HG02885 (cell line): ENCODE measurements around the gene LYPD5.
"Not testable (repeated sequence)": the region's sequence is repeated elsewhere in the genome, so short reads cannot be mapped to it uniquely, and the experiment has no call there.

ENCODE experiments used
- ATAC-seq: cut with Tn5 transposase; IDR thresholded peaks from one replicate; pipeline ENCODE4 v1.9.1; 2021; ENCODE audit warnings: mild to moderate bottlenecking; ENCODE audit not compliant: unreplicated experiment, poor library complexity

LYPD5 gene

DNA sequence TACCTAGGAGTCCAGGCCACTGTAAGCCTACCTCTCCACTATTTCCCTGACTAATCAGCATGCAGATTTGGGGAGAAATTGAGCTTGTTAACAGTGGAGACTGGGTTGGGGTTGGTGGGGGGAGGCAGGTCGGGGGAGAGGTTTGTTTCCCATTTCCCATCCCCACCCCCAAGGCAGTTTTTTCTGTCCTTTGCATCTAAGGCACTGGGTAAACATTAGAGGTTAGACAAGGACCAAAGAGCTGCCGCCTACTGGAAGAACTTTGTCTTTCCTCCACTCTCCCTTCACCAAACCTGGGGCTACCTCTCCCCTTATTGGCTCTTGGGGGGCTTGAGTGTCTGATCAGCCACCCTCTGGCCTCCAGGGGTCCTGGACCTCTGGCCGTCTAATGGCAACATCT is 22.4 kb downstream of the LYPD5 start:
- ATAC-seq: no peak

DNA sequence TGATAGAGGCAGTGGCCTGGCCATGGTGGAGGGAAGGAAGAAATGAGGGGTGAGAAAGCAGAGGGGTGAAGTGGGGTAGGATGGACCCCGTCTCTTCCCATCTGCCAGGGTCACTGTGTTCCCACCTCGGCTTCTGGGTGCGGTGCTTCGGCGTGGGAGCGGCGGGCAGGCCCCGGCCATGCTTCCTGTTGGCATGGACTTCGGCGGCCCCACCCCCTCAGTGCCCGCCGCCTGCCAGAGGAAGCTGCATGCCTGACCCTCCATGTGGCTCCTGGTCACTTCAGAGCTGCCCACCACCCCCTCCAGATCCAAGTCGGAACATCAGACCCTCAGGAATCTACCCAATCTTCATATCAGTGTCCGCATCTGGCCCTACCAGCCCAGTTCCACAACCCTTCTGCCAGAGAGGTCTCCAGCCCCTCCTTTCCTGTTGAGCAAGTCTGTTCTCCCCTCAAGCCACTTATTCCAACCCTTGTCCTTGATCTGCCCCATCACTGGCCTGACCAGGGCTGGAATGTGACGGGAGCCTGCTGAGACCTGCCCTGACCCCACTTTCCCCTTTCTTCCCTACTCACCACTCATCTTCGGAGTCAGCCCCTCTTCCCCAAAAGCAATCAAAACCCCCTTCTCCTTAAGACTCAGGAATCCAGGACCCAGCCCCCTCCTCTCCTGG is 23.0 kb downstream of the LYPD5 start:
- ATAC-seq: no peak

DNA sequence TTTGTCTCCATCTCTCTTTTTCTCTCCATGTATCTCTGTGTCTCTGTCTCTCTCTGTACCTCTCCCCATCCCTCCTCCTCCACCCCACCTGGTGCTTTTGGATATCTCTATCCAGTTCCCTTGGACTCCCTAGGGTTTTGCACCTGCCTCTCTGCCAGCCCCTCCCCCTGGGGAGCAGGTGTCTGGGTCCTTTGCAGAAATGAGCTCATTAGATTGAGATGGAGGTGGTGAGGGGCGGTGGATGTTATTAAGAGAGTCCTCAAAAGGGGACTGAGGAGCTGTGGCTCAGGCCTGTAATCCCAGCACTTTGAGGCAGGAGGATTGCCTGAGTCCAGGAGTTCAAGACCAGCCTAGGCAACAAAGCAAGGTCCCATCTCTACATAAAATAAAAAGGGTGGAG is 23.6 kb downstream of the LYPD5 start:
- no peak for ATAC-seq

DNA sequence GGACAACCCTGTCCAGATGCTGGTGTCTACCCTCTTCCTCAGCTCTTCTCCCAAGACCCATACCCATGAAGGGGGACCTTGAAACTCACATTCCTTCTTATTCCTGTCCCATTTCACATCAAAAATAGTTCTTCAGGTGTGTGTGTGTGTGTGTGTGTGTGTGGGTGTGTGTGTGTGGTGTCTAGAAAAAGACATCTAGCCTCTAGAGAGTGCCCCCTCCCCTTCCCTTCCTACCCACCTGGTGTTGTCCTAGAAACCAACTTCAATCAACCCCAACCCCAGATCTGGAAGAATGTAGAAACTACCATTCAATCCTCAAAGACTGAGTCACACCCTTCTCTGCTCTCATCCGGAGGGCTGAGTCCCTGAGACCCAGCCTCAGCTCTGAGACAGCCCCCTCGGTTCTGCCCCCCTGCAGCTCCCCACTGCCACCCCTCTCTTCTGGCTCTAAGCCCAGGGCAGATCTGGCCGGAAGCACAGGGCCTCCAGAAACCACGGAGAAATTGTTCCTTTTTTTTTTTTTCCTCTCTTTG is 25.0 kb downstream of the LYPD5 start:
- ATAC-seq: no peak

DNA sequence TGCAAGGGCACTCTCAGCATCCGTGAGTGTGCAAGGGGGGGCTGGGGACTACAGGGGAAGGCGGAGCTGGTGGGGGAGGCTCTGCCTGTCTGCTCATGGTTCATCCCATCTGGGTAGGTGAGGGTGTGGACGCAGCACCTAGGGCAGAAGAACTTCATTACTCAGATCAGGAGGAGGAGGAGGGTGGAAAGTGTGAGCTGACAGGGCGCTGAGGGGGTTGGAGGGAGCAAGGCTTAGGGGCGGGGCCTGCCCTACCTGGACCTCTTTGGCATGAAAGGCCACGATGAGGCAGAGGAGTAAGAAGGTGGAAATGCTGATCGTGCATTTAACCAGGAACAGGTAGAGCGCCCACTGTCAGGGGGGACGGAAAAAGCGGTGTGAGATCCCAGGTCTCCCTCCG is 26.0 kb downstream of the LYPD5 start:
- ATAC-seq: no peak

DNA sequence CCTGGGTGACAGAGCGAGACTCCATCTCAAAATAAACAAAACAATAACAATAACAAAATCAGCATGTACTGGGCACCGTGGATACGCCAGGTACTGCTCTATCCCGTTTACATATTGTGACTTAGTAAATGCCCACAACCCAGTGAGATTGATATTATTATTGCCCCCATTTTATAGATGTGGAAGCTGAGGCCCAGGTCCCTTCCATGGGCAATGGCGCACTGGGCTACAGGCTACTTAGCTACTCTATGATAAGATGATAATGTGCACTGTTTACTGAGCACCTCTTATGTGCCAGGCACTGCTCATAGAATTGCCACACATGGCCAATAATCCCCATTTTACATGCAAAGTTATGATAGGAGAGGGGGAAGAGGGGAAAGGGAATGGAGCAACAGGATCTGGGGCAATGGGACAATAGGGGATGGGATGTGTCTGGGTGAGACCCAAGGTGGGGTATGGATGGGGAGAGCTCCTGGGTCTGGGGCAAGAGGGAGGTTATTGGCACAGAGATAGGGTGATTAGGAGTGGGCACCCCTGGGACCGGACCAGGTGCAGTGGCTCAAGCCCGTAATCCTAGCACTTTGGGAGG is 26.9 kb downstream of the LYPD5 start:
- no peak for ATAC-seq

DNA sequence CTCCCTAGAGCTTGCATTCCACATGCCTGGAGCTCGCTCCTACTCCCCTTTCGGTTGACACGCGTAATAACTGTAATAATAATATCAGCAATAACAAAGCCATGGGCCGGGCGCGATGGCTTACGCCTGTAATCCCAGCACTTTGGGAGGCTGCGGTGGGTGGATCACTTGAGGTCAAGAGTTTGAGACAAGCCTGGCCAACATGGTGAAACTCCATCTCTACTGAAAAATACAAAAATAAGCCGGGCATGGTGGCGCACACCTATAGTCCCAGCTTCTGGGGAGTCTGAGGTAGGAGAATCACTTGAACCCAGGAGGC is 27.3 kb downstream of the LYPD5 start:
- not testable (repeated sequence) for ATAC-seq

DNA sequence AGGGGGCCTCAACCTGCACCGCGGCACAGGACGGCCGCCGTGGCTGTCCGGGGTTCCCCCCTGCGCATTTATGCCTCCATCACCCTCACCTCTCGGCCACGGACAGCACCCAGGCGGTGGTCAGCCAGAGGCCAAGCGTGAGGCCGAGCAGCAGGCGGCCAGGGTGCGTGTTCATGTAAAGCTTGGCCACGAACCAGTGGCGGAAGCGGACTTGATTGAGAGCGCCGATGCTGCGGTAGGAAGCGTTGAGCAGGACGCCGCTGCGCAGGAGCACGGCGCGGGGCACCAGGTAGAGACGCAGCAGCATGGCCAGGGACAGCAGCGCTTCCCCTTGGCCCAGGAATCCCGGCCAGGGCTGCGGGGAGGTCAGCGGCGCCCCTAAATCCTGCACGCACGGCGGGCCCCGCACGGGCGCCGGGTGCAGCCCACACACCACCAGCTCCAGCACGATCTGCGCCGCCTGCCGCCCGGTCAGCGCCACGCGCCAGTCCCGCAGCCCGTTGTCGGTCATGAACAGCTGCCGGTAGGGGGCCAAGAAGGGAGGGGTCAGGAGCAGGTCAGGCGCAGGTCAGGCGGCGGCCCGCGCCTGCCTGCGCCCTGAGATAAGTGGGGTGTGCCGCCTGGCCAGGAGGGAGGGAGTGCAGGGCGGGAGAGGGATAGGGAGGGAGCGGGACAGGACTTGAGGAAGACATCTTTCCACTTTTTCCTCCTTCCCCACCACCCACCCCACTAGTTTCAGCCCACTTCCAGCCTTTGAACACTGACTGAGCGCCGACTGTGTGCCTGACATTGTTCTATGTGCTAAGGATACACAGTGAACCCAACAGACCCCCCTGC is 27.9 kb downstream of the LYPD5 start:
- no peak for ATAC-seq

DNA sequence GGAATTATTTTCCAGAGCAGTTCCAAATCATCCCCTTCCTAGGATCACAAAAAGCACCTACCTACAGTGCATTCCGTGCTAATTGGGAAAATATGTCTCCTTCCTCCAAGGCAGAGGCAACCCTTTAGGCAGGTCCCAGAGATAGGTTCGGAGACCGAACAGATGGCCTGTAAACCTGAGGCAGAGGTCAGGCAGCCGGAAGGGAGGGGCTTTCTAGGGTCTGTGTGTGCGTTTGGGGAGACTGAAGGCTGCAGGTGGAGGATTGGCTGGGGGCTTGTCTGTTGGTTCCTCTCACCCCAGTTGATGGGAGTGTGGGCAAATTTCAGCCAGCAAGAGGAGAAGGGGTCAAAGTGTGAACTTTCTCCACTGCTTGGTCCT is 28.5 kb downstream of the LYPD5 start:
- ATAC-seq: no peak

DNA sequence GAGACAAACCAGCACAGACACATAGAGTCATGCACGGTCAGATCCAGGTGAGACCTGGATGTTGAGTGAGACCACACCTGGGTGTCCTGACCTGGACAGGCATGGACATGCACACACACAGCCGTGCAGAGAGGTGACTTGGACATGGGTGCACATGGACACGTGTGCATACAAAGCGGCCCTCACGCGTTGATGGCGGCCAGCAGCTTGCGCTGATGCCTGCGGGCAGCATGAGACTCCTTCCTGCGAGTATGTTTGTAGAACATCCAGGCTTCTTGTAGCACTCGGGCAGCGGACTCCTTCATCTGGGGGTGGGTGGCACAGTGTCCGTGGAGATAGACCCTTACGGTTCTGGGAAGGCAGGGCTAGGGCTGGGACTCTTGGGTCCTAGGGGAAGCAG is 33.0 kb downstream of the LYPD5 start:
- ATAC-seq: no peak

DNA sequence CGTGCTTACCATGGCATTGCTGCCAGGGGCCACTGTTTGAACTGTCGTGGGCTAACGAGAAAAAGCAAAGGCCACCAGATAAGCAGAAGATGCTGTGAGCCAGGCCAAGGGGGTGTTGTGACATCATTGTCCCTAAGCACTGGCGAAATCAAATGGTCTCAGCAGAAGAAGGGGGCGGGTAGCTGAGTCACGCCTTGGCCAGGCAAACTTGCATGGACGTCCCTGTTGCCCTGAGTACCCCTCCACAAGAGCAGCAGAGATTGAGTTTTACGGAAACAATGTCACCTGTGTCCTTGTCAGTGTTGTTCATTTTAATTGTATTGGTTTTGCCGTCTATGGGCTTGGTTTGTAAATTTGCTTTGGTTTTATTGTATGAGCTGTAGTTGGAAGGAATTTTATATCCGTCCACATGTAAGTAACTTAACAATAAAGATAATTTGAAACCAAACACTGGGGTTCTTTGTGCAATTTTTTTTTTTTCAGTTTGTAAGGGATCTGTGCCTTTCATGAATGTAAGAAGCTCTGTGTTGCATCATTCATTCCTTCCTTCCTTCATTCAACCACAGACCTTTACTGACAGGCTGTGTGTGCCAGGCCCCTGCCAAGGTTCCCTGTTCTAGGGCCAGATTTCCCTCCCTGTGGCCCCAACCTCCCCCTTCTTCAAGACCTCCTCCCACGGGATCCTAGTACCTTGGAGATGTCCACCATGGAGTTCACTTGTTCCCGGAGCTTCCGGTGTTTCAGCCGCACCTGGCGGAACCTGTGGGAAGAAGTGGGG is 33.8 kb downstream of the LYPD5 start:
- ATAC-seq: no peak

DNA sequence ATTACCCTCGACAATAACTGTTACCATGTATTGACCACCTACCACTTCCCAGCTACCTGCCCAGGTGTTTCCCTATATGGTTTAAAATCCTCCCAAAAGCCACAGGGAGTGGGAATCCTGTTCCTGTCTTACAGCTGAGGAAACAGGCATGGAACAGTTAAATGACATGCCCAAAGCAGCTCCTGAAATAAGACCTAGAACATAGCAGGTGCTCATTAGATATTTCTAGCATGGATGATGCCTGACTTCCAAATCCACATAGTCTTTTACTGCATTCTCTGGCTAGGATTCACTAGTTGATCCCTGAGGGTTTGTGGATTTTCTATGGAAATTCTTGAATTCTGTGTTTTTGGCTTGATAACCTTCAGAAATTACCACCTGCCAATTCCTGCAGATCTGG is 34.4 kb downstream of the LYPD5 start:
- ATAC-seq: no peak

DNA sequence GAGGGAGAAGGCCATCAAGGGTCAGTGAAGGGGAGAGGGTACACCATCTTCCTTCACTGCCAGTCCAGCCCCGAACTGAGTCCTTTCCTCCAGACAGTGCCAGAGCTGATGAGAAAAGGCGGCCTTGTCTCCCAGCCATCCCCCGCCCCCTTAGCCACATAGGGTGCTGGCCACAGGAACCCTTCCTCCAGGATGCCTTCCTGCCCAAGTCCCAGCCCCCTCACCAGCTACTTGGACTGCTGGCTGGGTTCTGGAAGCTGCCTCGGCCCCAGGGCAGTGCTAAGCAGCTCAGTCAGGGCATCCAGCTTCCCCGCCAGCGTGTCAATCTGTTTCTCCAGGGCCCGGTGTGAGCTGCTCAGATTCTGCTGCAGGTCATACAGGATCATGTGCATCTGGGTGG is 34.9 kb downstream of the LYPD5 start:
- ATAC-seq: no peak

DNA sequence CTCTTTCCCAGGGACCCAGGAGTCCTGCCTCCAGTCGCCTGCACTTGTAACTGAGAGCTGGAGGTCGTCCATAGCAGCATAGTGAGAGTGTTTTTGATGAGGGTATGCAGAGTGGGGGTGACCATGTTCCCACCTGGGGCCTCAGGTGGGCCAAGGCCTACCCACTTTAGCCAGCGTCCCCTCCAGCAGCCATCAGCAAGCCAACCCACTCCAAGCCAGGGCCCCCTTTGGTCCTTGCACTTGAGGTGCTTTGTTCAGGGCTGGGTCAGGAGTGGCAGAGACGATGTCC is 35.5 kb downstream of the LYPD5 start:
- ATAC-seq: no peak

DNA sequence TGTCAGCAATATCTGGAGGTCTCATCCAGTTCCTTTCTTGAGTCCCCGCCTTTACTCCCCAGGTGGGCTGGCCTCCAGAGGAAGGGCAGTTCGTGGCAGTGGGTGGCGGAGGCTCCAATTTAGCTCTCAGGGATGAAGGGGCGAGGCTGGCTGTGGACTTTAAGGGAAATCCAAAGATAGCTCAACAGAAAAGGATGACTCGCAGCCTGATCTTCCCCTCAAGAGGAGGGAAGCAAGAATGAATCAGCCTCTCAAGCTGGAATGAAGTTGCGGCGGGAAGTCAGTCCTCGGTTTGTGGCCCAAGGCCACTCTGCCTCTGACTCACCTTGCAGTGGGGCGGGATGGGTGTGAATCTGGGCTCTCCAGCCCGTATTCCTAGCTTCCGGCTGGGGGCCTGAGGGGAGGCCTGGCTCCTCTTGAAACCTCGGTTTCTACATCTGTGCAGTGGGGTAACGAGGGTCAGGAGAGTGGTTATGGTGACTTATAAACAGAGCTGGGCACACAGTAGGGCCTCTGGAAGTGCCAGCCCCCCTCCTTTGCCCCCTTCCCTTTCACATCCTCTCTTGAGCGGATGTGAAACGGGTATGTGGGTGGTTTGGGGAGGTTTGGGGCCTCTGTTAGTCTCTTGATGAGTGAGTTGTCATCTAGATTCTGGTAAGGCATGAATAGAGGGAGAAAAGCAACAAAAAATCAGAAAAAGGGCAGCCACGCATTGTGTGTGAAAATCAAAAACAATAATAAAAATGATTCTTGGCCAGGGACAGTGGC is 37.0 kb downstream of the LYPD5 start:
- peak; percentile 73 for ATAC-seq

DNA sequence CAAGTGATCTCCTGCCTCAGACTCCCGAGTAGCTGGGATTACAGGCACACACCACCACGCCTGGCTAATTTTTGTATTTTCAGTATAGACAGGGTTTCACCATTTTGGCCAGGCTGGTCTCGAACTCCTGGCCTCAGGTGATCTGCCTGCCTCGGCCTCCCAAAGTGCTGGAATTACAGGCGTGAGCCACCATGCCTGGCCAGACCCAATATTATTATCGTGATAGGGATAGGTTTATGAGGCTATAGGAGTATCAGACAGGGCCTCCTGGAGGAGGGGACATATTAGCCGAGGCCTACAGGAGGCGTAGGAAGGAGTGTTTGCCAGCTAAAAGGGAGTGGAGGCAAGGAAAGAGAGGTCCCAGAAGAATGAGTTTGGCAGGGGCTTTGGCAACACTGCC is 37.6 kb downstream of the LYPD5 start:
- ATAC-seq: not testable (repeated sequence)

DNA sequence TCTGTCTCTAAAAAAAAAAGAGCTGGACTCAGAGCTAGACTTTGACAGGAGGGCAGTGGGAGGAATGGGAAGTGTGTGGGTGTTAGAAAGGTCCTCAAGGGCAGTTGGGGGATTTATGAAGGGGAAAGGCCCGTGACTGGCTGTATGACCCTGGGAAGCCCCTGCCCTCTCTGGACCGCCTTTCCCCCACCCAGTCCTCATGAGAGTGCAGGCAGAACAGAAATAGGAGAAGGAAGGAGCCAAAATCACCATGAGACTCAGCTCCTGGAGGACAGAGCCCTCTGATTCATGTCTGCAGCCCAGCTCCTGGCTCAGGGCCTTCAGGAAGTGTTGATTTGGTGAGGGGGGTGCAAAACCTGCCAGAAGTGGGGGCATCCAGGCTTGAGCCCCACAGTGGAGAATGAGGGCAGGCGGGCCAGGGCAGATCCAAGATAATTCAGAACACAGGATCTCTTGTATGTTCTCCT is 38.7 kb downstream of the LYPD5 start:
- no peak for ATAC-seq

DNA sequence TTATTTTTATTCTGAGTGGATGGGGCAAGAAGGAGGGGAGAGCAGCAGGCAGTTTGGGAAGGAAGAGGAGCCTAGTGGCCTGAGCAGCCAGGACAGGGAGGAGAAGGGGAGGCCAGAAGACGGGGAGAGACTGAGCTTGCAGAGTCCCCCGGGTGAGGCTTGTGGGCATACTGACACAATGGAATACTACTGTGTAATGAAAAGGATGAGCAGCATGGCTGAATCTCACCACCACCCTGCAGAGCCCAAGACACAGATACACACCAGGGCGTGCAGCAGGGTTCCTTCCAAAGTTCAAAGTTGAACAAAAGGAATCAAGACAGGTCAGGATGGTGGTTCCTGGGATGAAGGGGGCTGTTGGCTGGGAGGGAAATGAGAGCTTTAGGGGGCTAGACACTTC is 39.4 kb downstream of the LYPD5 start:
- ATAC-seq: no peak

DNA sequence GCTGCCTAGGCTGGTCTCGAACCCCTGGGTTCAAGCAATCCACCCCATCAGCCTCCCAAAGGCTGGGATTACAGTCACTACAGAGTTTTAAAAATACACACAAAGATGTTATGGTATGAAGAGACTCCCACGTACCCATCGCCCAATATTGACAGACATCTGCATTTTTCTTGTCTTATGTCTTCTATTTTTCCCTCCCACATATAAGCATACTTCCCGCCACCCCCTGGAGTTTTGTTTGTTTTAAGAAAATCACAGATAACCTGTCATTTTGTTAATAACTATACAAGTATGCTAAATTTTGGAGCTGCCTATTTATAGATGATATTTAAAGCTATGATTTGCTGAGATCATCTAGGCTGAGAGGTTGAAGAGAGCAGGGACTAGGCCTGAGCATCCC is 41.3 kb downstream of the LYPD5 start:
- ATAC-seq: no peak

DNA sequence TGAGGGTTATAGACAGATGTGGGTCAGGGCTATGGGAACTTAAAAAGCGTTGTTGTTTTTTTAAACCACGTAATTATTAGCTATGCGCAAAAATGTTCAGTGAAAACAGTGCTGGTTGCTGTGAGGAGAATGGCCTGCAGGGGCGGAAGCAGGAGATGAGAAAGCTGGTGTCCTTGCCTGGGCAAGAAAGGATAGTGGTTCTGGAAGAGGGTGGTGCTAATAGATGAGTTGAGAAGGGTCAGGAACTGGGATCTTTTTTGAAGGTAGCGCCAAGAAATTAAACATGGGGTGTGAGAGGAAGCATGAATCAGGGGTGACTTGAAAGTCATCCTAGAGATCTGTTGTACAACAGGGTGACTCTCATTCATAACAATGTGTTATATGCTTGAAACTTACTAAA is 42.7 kb downstream of the LYPD5 start:
- no peak for ATAC-seq
